BE2C (cell line): ENCODE measurements around the gene KRTAP4-6.
"Not testable (repeated sequence)": the region's sequence is repeated elsewhere in the genome, so short reads cannot be mapped to it uniquely, and the experiment has no call there.

ENCODE experiments used
- DNase-seq: peaks from one replicate; pipeline ENCODE4 v3.0.0-alpha.2; 2020
- H3K27me3 ChIP-seq: fragments of 250-450 bp; sonication (Bioruptor Pico); 2 replicates; pipeline ENCODE4 v1.5.1; 2020; ENCODE audit warnings: mild to moderate bottlenecking
- H3K36me3 ChIP-seq: fragments of 250-450 bp; sonication (Bioruptor Pico); 2 replicates; pipeline ENCODE4 v1.5.1; 2020; ENCODE audit warnings: mild to moderate bottlenecking
- H3K4me1 ChIP-seq: fragments of 250-450 bp; sonication (Bioruptor Pico); 2 replicates; pipeline ENCODE4 v1.5.1; 2020
- H3K4me3 ChIP-seq: 2 replicates; pipeline ENCODE4 v1.5.1; 2011; ENCODE audit warnings: low read depth, low read length
- H3K9me3 ChIP-seq: fragments of 250-450 bp; sonication (Bioruptor Pico); 2 replicates; pipeline ENCODE4 v1.5.1; 2020
- CTCF ChIP-seq: IDR thresholded peaks from 2 replicates; pipeline ENCODE4 v1.5.1; 2012; ENCODE audit warnings: mild to moderate bottlenecking, low read depth, low read length

KRTAP4-6 gene

GRCh38 chr17:41103896-41104295 lies 36.4 kb downstream of the KRTAP4-6 start:
- H3K36me3 ChIP-seq = no peaks in the 10 kb centered on the region
- no peak overlapping the region for H3K4me3 ChIP-seq
- TF ChIP-seq CTCF = no peak
- no peaks in the 10 kb centered on the region for H3K4me1 ChIP-seq
- no peaks in the 10 kb centered on the region for H3K9me3 ChIP-seq
- no peak for DNase-seq
- H3K27me3 ChIP-seq = peaks cover 3% of the 10 kb centered on the region; the same call in 1 of the 2 replicates

- Histone ChIP-seq H3K36me3 (no peaks in the 10 kb centered on the region), H3K4me1 (no peaks in the 10 kb centered on the region), H3K9me3 (no peaks in the 10 kb centered on the region), H3K27me3 (no peaks in the 10 kb centered on the region), H3K4me3 (no peak within 1 kb of the TSS)
- no peak for DNase-seq
- TF ChIP-seq CTCF = no peak
Observed at GRCh38 chr17:41101586-41102259, 38.6 kb downstream of the KRTAP4-6 start, which contains the start of gene KRTAP4-16. TSS of gene KRTAP4-16 (minus strand) at chr17:41102209. CDS start at chr17:41102209, 0 bp downstream.

- H3K4me1 ChIP-seq, H3K36me3 ChIP-seq, H3K9me3 ChIP-seq, H3K27me3 ChIP-seq, DNase-seq, H3K4me3 ChIP-seq: not testable (repeated sequence)
Observed at GRCh38 chr17:41099682-41100480, 40.5 kb downstream of the KRTAP4-6 start.

GRCh38 chr17:41098481-41098880 lies 41.9 kb downstream of the KRTAP4-6 start:
- TF ChIP-seq CTCF = no peak
- H3K4me1 ChIP-seq = no peaks in the 10 kb centered on the region

GRCh38 chr17:41098042-41098441 lies 42.3 kb downstream of the KRTAP4-6 start, which contains the start of gene KRTAP4-8:
TSS of gene KRTAP4-8 (minus strand) at chr17:41098142. CDS start at chr17:41098084, 58 bp downstream.
- H3K36me3 ChIP-seq = no peaks in the 10 kb centered on the region
- no peak within 1 kb of the TSS for H3K4me3 ChIP-seq
- TF ChIP-seq CTCF = no peak
- H3K27me3 ChIP-seq = no peaks in the 10 kb centered on the region
- H3K9me3 ChIP-seq = no peaks in the 10 kb centered on the region
- H3K4me1 ChIP-seq = no peaks in the 10 kb centered on the region
- DNase-seq = no peak

More at GRCh38 chr17:41098481-41098880, 41.9 kb downstream of the KRTAP4-6 start:
- Histone ChIP-seq H3K9me3 (no peaks in the 10 kb centered on the region), H3K4me3 (no peak overlapping the region), H3K27me3 (no peaks in the 10 kb centered on the region), H3K36me3 (no peaks in the 10 kb centered on the region)
- no peak for DNase-seq

- no peaks in the 10 kb centered on the region for H3K27me3 ChIP-seq
- TF ChIP-seq CTCF = no peak
Observed at GRCh38 chr17:41096055-41096454, 44.3 kb downstream of the KRTAP4-6 start.

More at GRCh38 chr17:41096055-41096454, 44.3 kb downstream of the KRTAP4-6 start:
- H3K9me3 ChIP-seq = no peaks in the 10 kb centered on the region
- H3K4me3 ChIP-seq = no peak overlapping the region
- H3K4me1 ChIP-seq = no peaks in the 10 kb centered on the region
- DNase-seq = no peak
- no peaks in the 10 kb centered on the region for H3K36me3 ChIP-seq
